ENCODE results near the gene CD200R1. TPM values are rescaled to one million over a fixed set of nuclear protein-coding genes. Genes with fewer than 3 reads are reported as not detected.

CD200R1 gene, protein sequence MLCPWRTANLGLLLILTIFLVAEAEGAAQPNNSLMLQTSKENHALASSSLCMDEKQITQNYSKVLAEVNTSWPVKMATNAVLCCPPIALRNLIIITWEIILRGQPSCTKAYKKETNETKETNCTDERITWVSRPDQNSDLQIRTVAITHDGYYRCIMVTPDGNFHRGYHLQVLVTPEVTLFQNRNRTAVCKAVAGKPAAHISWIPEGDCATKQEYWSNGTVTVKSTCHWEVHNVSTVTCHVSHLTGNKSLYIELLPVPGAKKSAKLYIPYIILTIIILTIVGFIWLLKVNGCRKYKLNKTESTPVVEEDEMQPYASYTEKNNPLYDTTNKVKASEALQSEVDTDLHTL
- 1.0 TPM for total RNA-seq
- long read RNA-seq, result 0 reads

DNA sequence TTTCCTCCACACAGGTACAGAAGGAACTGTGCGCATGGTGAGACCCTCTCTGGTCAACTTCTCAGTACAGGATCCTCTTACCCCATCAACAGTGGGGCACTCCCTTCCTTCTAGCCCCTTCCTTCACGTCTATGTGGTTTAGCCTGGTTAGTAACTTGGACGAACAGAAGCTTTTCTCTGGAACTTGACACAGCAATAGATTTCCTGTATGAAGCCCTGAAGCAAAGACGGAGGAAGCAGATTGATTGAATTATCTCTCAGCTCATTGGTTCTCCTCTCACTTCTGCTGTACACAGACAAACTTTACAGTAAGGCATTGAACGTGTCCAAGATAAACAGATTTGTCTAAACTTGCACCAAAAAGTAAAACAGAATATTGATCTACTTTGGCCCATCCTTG is at the start of gene CD200R1:
TSS of gene CD200R1 (minus strand) at position 210 of the 400 bp plus-strand sequence. CDS start 246 bp downstream, outside the sequence.
- intact Hi-C loops (cut with DNase I), result loop anchor here (10.0 kb wide), 1 partner anchor 240 kb away; no protein-coding TSS in a partner anchor
- DNase-seq (ENCODE audit: missing footprints) (no peak), ATAC-seq (peak; percentile 39)

DNA sequence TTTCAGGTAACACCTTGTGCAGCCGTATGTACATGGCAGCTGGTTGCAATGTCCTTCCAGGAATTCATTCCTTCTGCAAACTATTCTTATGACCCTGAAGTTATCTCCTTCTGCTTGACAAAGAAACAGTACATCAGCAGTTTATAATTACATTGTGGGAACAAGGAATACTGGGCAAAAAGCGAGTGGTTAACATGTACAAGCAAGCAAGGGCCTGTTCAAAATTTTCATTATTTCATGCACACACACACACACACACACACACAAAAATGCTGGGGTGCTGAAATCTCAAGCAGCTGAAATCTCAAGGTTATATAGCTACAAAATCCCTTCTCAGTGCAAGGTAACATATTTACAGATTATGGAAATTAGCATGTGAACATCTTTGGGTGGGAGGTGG is 46.6 kb upstream of the CD200R1 start:
- intact Hi-C loops (cut with DNase I), result no loop called here
- ATAC-seq (no peak), DNase-seq (ENCODE audit: missing footprints) (no peak)

DNA sequence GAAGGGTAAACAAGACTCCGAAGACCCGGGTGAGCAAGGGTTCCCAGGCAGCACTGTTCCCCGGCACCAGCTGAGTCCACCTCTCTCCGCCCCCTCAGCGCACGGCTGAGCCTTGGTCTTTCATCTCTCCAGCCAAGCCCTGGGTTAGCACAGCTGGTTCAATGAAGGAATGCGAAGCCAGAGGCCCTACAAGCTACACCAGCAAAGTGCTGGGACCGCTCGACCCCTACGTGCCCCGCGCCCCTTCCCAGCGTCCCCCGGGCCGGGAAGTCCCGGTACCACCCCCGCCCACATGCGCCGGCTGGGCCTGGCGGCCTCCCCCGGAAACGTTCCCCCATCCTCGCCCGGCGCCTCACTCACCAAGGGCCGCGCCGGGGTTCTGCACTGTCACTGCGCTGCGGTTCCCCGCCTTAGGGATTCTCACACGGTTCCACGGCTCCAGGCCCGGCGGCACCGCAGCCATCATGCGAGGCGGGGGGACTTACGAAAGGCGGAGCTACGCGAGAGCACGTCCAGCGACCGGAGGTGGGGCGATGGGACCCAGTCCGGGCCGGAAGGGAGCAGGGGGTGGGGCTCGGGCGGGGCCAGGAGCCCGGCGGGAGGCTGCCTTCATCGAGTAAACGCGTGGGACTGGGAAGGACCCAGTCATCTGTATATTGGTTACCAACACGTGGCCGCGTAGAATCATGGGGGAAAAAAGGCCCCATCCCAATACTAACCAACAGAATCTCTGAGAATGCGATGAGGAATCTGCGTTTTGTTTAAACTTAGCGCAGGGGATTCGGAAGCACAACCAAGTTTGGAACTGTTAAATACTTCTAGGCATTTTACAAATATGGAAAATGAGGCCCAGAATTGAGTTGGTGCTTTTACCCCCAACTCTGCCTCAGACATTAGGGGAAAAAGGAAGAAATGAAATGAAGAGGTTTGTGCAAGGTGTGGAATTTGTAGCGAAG is 44.6 kb upstream of the CD200R1 start:
- intact Hi-C loops (cut with DNase I), result no loop called here
- peak; percentile 94 for DNase-seq (ENCODE audit: missing footprints)
- peak; percentile 99 for ATAC-seq

DNA sequence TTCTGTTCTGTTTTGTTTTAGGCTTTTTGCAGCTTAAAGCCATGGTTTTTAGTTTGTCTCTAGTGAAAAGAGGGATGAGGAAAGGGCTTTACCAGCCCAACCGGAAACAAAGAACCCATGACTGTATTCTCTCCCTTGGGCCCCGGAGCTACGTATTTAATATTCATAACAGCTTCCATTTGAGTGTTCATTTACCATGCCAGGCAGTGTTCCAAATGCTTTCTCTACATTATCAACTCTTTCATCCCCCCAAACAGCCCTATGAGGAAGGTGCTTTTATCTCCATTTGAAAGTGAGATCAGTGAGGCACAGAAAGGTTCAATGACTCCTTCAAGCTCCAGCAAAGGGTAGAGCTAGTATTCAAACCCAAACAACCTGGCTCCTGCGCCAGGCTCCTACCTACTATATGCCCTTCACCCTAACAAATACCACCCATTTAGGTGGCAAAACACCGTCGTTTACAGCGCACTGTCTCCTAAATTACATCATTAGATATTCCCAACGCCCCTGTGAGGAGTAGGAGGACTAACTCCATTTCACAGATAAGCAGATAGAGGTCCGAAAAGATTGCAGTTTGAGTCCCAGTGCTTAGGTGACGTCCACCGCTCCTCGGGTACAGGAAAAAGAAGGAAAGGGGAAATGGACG is 43.8 kb upstream of the CD200R1 start:
- ATAC-seq (no peak), DNase-seq (ENCODE audit: missing footprints) (no peak)
- intact Hi-C loops (cut with DNase I), result no loop called here

DNA sequence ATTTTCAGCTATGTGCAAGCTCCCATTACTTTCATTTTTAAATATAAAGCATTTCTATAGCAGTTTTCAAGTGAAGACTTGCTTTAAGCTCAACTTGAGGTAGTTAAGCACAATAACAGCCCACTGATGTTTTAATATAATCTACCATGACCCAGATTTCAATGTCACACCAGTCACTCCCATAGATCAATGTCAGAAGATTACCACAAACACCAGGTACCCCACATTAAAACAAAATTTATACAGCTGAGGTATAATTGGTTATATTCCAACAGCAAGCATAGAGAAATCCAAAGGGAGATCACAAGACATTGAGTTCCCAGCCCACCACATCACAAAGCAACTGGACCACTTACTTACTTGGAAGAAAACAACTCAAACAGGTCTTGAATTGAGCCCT is 38.7 kb upstream of the CD200R1 start:
- no peak for ATAC-seq
- intact Hi-C loops (cut with DNase I), result no loop called here
- DNase-seq (ENCODE audit: missing footprints), result no peak

DNA sequence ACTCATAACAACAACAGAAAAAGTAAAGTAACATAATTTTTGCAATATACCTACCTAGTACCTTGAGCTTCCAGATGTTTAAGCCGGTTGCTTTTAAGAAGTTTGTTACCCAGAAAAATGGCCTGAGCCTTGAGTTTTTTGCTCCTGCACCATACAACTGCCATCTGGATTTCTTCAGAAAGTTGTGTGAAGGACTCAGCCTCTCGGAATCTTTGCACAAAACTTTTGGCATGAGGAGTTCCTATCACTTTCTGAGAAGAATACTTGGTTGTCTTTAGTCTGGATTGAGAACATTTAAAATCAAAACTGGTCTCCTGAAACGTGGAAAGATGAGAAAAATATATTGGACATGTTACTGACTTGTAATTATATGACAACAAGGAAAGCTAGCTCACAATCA is 33.2 kb upstream of the CD200R1 start:
- no peak for ATAC-seq
- no peak for DNase-seq (ENCODE audit: missing footprints)
- intact Hi-C loops (cut with DNase I), result no loop called here

DNA sequence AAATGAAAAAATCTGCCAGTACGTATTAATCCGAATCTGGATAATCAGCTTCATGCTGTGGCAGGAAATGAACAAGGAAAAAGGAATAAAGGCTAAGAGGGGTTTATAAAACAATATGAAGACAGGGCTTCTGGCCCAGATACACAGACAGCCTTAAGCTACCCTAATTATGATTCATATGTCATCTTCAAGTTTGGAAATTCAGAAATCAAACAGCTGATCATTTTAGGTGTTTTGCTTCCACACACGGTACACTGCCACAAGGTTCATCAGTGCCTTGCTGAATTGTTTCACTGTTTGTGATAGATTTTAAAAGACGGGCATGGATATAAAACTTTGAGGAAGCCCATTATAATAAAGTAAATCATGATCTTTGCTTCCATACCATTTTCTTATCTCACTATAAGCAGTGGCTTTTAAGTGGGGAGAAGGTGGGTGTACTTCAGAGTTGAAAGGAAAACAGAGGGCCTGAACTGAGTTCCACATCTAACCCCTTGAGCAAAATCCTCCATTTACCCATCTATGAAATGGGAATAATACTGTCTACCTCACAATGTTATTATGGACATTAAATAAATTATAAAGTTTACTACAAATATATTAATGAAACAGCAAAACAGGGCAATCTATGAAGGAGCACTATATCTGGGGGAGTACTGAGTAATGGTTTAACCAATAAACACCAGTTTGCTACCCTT is 31.6 kb upstream of the CD200R1 start:
- DNase-seq (ENCODE audit: missing footprints) (no peak), ATAC-seq (no peak)
- intact Hi-C loops (cut with DNase I), result no loop called here

DNA sequence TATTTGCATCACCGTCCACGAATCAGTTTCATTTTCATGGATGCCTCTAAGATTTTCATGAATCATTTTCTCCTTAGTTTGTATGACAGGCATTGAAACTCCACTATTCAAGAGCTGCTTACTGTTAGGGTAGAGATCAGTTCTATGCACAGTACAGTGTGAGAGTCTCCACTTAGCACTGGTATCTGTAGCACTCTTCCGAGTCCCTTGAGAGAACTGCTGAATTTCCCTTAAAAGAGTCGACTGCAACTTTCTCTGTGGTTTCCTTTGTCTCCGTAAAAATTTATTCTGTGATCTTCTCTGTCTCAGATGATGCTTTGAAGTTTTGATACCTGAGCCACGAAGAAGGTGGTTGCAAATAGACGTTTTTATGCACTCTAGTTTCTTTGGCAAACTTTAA is 30.7 kb upstream of the CD200R1 start:
- intact Hi-C loops (cut with DNase I), result no loop called here
- ATAC-seq (no peak), DNase-seq (ENCODE audit: missing footprints) (no peak)

DNA sequence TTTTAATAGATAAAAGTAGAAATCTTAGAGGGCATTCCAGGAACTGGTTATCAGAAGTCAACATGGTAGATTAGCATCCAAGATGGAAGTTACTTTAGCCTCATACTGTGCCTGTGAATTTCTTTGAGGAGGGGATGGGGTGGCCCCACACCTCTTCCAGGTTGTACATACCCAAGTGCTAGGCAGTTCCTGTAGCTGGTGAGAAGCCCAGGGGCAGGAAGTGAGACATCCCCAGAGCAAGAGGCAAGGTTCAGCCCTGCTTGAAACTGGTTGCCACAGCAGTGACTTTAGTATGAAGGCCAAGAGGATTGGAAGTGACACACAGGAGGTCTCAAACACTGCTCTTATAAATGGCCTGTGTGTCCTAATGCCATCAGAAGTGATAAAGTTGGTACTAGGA is 27.8 kb upstream of the CD200R1 start:
- intact Hi-C loops (cut with DNase I), result no loop called here
- no peak for DNase-seq (ENCODE audit: missing footprints)
- no peak for ATAC-seq

DNA sequence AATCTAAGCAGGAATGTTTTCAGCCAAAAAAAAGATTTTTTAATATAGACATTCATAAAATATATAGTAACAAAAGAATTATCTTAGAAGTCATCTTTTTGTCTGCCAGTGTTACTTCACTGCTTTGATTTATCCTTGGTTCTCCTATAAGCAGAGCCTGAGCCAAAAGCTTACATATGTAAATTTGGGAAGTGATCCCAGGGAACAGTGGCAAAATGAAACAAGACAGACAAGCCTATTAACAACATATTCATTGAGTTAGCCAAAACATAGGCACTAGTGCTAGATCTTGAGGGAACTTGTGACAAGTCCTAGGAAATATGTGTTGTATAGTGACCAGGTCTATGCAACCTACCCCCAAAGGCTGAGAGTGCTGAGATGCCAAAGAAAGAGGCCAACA is 27.1 kb upstream of the CD200R1 start:
- intact Hi-C loops (cut with DNase I), result no loop called here
- ATAC-seq, result no peak

DNA sequence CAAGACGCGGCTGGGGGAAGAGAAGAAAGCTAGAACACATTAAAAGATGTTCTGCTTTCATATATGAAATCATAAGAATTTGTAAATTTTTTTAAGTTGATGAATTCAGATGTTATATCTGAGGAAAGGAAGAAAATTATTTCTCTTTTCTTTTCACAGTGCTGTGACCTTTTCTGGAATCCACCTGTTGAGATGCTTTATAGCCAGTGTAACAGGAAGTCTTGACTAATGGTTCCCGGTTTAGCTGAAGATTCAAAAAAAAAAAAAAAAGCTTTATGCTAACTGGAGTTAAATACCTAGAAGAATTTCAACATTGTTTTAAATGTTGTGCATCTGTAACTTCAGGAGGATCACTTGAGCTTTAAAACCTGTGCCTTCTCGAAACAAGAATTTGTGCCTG is 25.8 kb upstream of the CD200R1 start:
- no peak for DNase-seq (ENCODE audit: missing footprints)
- ATAC-seq, result no peak
- intact Hi-C loops (cut with DNase I), result no loop called here

More for the DNA sequence above, 27.1 kb upstream of the CD200R1 start:
- DNase-seq (ENCODE audit: missing footprints), result no peak

DNA sequence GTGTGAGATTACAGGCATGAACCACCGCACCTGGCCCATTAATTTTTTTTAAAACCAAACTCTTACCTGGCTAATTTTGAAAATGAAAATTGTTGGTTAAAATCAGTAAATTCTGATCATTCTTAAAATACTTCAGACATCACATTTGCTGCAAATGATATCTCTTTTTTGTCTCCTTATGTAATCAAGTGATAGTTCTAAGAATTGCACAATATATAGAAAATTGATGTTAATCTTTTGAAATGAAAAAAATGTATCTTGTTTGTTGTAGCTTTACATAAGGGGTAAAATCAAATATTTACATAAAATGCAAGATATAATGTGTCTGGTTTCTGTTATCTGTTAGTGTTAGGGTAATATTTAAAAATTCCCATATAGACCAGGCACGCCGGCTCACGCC is 20.9 kb upstream of the CD200R1 start:
- ATAC-seq, result no peak
- intact Hi-C loops (cut with DNase I), result loop anchor here (10.0 kb wide), 1 partner anchor 431 kb away; the partner anchor contains the start of genes ATG3 and SLC35A5
- no peak for DNase-seq (ENCODE audit: missing footprints)

DNA sequence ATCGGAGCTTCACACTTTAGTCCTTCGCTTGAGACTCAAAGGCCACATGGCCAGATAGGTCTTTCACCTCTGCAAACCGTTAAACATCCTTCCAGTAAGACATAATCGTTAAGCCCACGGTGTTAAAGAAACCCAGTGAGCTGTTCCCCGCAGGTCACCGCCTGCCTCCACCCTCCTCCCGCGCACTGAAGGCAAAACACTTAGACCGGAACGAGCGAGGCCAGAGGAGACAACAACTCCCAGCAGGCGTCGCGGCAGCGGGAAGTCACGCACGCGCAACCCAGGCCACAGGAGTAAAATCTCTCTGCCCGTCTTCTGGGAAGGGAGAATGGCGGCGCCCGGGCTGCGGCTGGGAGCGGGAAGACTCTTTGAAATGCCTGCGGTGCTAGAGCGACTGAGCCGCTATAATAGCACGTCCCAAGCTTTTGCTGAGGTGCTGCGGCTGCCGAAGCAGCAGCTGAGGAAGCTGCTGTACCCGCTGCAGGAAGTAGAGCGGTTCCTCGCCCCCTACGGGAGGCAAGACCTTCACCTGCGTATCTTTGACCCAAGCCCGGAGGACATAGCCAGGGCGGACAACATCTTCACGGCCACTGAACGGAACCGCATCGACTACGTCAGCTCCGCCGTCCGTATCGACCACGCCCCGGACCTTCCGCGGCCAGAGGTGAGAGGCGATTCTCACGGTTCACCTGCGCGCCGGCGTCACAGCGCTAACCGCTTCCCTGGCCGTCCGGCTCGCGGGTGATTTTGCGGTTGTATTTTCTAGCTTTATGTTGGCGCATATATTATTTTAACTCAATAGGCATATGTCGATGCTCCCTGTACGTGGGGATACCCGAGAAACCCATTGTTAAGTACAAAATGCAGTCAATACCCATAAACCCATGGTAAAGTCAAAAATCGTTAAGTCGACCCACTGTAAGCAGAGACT is 16.0 kb upstream of the CD200R1 start, which contains the start of gene GTPBP8:
TSS of gene GTPBP8 (plus strand) at position 313 of the 931 bp plus-strand sequence. CDS start at position 329, 16 bp downstream.
- ATAC-seq (peak; percentile 99), DNase-seq (ENCODE audit: missing footprints) (peak; percentile 97)
- intact Hi-C loops (cut with DNase I), result loop anchor here (10.0 kb wide), 1 partner anchor 426 kb away; the partner anchor contains the start of genes ATG3 and SLC35A5

DNA sequence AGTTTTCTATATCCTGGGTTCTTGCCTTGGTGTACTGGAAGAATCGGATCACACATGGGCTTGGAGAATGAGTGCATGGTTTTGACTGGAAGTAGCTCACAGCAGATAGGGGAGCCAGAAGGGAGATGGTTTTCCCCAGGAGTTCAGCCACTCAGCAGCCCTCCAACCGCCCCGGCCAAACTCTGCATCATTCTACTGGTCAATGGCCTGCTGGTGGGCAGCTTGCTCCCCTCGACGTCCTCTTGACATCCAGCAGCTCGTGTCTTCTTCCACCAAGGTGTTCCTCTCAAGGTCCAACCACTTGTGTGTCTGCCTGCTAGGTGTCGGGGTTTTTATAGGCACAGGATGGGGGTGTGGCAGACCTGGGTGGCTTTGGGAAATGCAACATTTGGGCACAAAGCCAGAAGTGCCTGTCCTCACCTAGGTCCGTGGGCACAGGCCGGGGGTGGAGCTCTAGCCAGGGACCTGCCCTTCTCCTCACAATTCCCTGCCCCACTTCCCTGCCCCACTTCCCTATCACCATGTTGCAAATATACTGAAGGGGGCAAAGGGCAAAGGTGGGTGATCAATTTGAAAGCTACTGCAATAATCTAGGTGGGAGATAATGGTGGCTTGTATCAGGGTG is 12.9 kb upstream of the CD200R1 start:
- DNase-seq (ENCODE audit: missing footprints), result peak; percentile 46

DNA sequence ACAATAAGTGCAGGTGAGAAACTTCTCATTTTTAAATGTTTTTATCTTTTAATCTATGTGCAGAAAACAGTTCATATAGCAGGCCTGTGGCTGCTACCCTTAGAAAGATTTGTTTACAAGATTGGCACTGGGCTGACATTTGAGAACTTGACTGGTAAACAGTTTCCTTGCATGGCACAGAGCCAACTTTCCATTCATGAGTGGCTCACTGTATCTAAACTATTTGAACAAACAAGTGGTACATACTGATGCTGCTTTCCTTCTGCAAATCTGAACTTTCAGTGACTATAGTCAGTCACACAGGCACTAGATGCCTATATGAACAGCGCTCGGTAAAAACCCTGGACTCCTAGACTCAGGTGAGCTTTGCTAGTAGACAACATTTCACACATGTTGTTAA is 9.6 kb upstream of the CD200R1 start:
- ATAC-seq, result no peak
- intact Hi-C loops (cut with DNase I), result no loop called here

More for the DNA sequence above, 12.9 kb upstream of the CD200R1 start:
- intact Hi-C loops (cut with DNase I), result no loop called here
- no peak for ATAC-seq

DNA sequence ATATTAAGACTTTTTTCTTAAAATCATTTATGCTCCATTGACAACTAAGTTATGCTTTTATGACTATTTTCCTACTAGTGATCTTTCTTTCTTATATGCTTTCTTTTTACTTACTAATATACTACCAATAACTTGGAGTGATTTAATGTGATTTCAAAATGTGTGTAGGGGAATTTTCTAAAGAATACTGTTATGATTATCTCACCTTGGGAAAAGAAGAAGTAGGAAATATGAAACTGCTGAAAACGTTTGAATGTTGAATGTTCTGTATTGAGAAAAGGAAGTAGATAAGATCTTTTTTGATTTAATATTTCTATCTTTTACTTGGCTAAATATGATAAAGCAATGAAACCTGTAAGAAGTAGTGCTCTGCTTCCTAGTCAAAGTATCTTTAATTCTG is 7.8 kb upstream of the CD200R1 start:
- no peak for ATAC-seq
- intact Hi-C loops (cut with DNase I), result loop anchor here (2.0 kb wide), 1 partner anchor 400 kb away; no protein-coding TSS in a partner anchor
- no peak for DNase-seq (ENCODE audit: missing footprints)

More for the DNA sequence above, 9.6 kb upstream of the CD200R1 start:
- DNase-seq (ENCODE audit: missing footprints), result no peak

DNA sequence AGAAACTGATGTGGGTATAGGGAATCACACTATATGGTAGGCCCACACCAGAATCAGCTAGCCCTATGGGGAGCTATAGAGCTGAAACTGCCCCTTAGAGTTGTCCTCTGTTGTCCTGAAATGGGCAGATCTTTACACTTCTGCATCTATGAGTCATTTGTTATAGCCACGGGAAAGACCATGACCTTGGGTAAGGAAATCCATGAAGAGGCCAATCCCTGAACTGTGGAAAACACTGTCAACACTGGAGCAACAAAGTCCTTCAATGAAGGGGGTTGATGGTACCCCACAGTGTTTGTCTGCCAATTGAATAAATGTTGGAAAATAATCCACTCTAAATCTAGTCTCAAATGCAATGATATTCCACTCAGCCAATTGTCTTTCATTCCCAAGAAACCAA is 5.2 kb upstream of the CD200R1 start:
- ATAC-seq (no peak), DNase-seq (ENCODE audit: missing footprints) (no peak)
- intact Hi-C loops (cut with DNase I), result no loop called here
